PC-3 (cell line): Measurements from ENCODE around the gene SETBP1. TPM values are rescaled to one million over a fixed set of nuclear protein-coding genes. Genes with fewer than 3 reads are reported as not detected.

ENCODE experiments used
- ATAC-seq: fragments of 200-7000 bp; cut with Tn5 transposase; 2 replicates; pipeline ENCODE4 v1.9.1; 2020; ENCODE audit warnings: mild to moderate bottlenecking, moderate library complexity
- BruUV-seq: library from RNA; stranded (reverse); fragments of 400-500 nt; replicated peaks from 2 replicates; lab custom pipeline; 2021; lab: Mats Ljungman, UMichigan
- CTCF ChIA-PET: fragments of 300-600 bp; sonication (Branson Sonifier 250); formaldehyde crosslinking; loops from one replicate; lab custom pipeline; 2022; ENCODE audit warnings: antibody characterized with exemption; lab: Charles Lee
- POLR2A ChIA-PET: fragments of 300-600 bp; sonication (Branson Sonifier 250); formaldehyde crosslinking; loops from one replicate; lab custom pipeline; 2022; ENCODE audit warnings: antibody characterized with exemption; ENCODE audit not compliant: unreplicated experiment; lab: Charles Lee
- DNase-seq: peaks from one replicate; pipeline ENCODE4 v3.0.0-alpha.2; 2015
- H2AFZ ChIP-seq: fragments of 300-600 bp; sonication (generic); 2 replicates; pipeline ENCODE4 v1.6.0; 2016; ENCODE audit warnings: antibody characterized with exemption, low read length
- H3F3A ChIP-seq: fragments of 300-600 bp; sonication (generic); one replicate; pipeline ENCODE4 v1.6.0; 2017; ENCODE audit warnings: antibody characterized with exemption, low read length, control low read depth, mild to moderate bottlenecking; ENCODE audit not compliant: unreplicated experiment
- H3K27ac ChIP-seq: fragments of 300-600 bp; sonication (generic); 2 replicates; pipeline ENCODE4 v1.5.1; 2016; ENCODE audit warnings: mild to moderate bottlenecking, low read length
- H3K27me3 ChIP-seq: fragments of 300-600 bp; sonication (generic); 2 replicates; pipeline ENCODE4 v1.6.1; 2016; ENCODE audit warnings: low read length, mixed read lengths
- H3K36me3 ChIP-seq: fragments of 300-600 bp; sonication (generic); 2 replicates; pipeline ENCODE4 v1.6.1; 2016; ENCODE audit warnings: low read depth, mixed run types, low read length, mixed read lengths
- H3K4me1 ChIP-seq: fragments of 300-600 bp; sonication (generic); 2 replicates; pipeline ENCODE4 v1.5.1; 2016; ENCODE audit warnings: low read length; ENCODE audit not compliant: insufficient read depth
- H3K4me2 ChIP-seq: fragments of 300-600 bp; sonication (generic); 2 replicates; pipeline ENCODE4 v1.6.0; 2016; ENCODE audit warnings: low read length
- H3K4me3 ChIP-seq: fragments of 300-600 bp; sonication (generic); 2 replicates; pipeline ENCODE4 v1.5.1; 2016; ENCODE audit warnings: mild to moderate bottlenecking, low read length, mixed read lengths
- H3K79me2 ChIP-seq: fragments of 300-600 bp; sonication (generic); 2 replicates; pipeline ENCODE4 v1.6.1; 2017; ENCODE audit warnings: low read length, mixed read lengths
- H3K9ac ChIP-seq: fragments of 300-600 bp; sonication (generic); 2 replicates; pipeline ENCODE4 v1.6.0; 2016; ENCODE audit warnings: mild to moderate bottlenecking, low read length
- H3K9me2 ChIP-seq: fragments of 300-600 bp; sonication (generic); replicated peaks from 2 replicates; pipeline ENCODE4 v1.6.1; 2016; ENCODE audit warnings: mixed run types, low read length, mixed read lengths
- H3K9me3 ChIP-seq: fragments of 300-600 bp; sonication (generic); 2 replicates; pipeline ENCODE4 v1.6.1; 2016; ENCODE audit warnings: low read length, mixed read lengths
- H4K20me1 ChIP-seq: fragments of 300-600 bp; sonication (generic); 2 replicates; pipeline ENCODE4 v1.6.1; 2016; ENCODE audit warnings: low read length, mixed read lengths
- CTCF ChIP-seq: fragments of 300-600 bp; sonication (generic); conservative IDR thresholded peaks from 2 replicates; pipeline ENCODE4 v1.5.1; 2017; ENCODE audit warnings: antibody characterized with exemption, low read depth, mild to moderate bottlenecking, low read length
- EZH2 ChIP-seq: fragments of 300-600 bp; sonication (generic); IDR thresholded peaks from one replicate; pipeline ENCODE4 v1.6.1; 2017; ENCODE audit warnings: antibody characterized with exemption, mild to moderate bottlenecking, low read length; ENCODE audit not compliant: unreplicated experiment
- EZH2phosphoT487 ChIP-seq: fragments of 300-600 bp; sonication (generic); IDR thresholded peaks from 2 replicates; pipeline ENCODE4 v1.6.1; 2018; ENCODE audit warnings: mild to moderate bottlenecking, antibody characterized with exemption, low read length, borderline replicate concordance
- intact Hi-C: fragments of 100-400 bp; cut with micrococcal nuclease; formaldehyde crosslinking; loops from 2 replicates; pipeline ENCODE4 v1.9.0; 2023
- total RNA-seq: library from RNA; depleted of rRNA; stranded (reverse); fragments of >200 nt; gene quantifications from 2 replicates; pipeline ENCODE4 v1.2.3, GENCODE V29; 2014

The SETBP1 gene
- total RNA-seq, 1 experiment from 2014 or later: 2.3 TPM

- H3K9me2 ChIP-seq: no peaks in the 10 kb centered on the region
- POLR2A ChIA-PET: no interaction called here
- no peaks in the 10 kb centered on the region for H4K20me1 ChIP-seq
- H3K4me2 ChIP-seq: no peak overlapping the region
- no peak for ATAC-seq
- no peak for TF ChIP-seq EZH2phosphoT487
- no peak for TF ChIP-seq CTCF
- no peak for TF ChIP-seq EZH2
- H3K79me2 ChIP-seq: no peaks in the 10 kb centered on the region
- CTCF ChIA-PET: no interaction called here
- no peaks in the 10 kb centered on the region for H3K9me3 ChIP-seq
- intact Hi-C loops: no loop called here
- no peaks in the 10 kb centered on the region for H3F3A ChIP-seq
- H2AFZ ChIP-seq: no peak overlapping the region
- no peak for DNase-seq
- H3K27ac ChIP-seq: no peak overlapping the region
- H3K4me3 ChIP-seq: no peak overlapping the region
- BruUV-seq: no TSS peak
- H3K4me1 ChIP-seq: no peaks in the 10 kb centered on the region
- H3K9ac ChIP-seq: no peak overlapping the region
- no peaks in the 10 kb centered on the region for H3K27me3 ChIP-seq
- no peaks in the 10 kb centered on the region for H3K36me3 ChIP-seq
Observed at GRCh38 chr18:44880170-44880569, 199.5 kb downstream of the SETBP1 start.

- H3K4me3 ChIP-seq: no peak overlapping the region
- H3K27ac ChIP-seq: no peak overlapping the region
- H3K9me3 ChIP-seq: no peaks in the 10 kb centered on the region
- no peak overlapping the region for H3K9ac ChIP-seq
- H2AFZ ChIP-seq: no peak overlapping the region
- H3K4me1 ChIP-seq: no peaks in the 10 kb centered on the region
- H3K27me3 ChIP-seq: no peaks in the 10 kb centered on the region
- no peak for TF ChIP-seq CTCF
- TF ChIP-seq EZH2: no peak
- no peak for TF ChIP-seq EZH2phosphoT487
- H3F3A ChIP-seq: no peaks in the 10 kb centered on the region
- ChIA-PET POLR2A (no interaction called here), CTCF (no interaction called here)
- H3K79me2 ChIP-seq: no peaks in the 10 kb centered on the region
- intact Hi-C loops: no loop called here
- no peaks in the 10 kb centered on the region for H3K9me2 ChIP-seq
- ATAC-seq: no peak
- no peaks in the 10 kb centered on the region for H4K20me1 ChIP-seq
- H3K36me3 ChIP-seq: no peaks in the 10 kb centered on the region
- no TSS peak for BruUV-seq
- no peak overlapping the region for H3K4me2 ChIP-seq
- no peak for DNase-seq
Observed at GRCh38 chr18:44881461-44882162, 200.9 kb downstream of the SETBP1 start.

GRCh38 chr18:44882163-44882868 lies 201.6 kb downstream of the SETBP1 start:
- Histone ChIP-seq H3K27ac (no peak overlapping the region), H3K79me2 (no peaks in the 10 kb centered on the region), H3K9me2 (no peaks in the 10 kb centered on the region), H3K4me1 (no peaks in the 10 kb centered on the region), H3K36me3 (no peaks in the 10 kb centered on the region), H2AFZ (no peak overlapping the region), H3K9me3 (no peaks in the 10 kb centered on the region), H3F3A (no peaks in the 10 kb centered on the region), H3K4me3 (no peak overlapping the region), H4K20me1 (no peaks in the 10 kb centered on the region), H3K4me2 (no peak overlapping the region), H3K9ac (no peak overlapping the region), H3K27me3 (no peaks in the 10 kb centered on the region)
- no peak for TF ChIP-seq EZH2phosphoT487
- TF ChIP-seq CTCF: no peak
- TF ChIP-seq EZH2: no peak
- intact Hi-C loops: no loop called here
- CTCF ChIA-PET: no interaction called here
- DNase-seq: no peak
- no peak for ATAC-seq
- no TSS peak for BruUV-seq
- POLR2A ChIA-PET: no interaction called here
